ENCODE results near the gene TAT.
"Not testable (repeated sequence)": the region's sequence is repeated elsewhere in the genome, so short reads cannot be mapped to it uniquely, and the experiment has no call there.

Gene TAT

GRCh38 chr16:71618429-71618828 is 41.5 kb upstream of the TAT start:
- TF ChIP-seq CTCF (IDR thresholded peaks at IDR 0.05; ENCODE audit: insufficient read depth, low read length, poor library complexity, severe bottlenecking), result no peak
- Histone ChIP-seq H3K27me3 (replicated peaks; ENCODE audit: control insufficient read depth, insufficient read depth, low read length) (no peaks in the 10 kb centered on the region), H3K4me3 (replicated peaks; ENCODE audit: low read depth, low read length) (no peak overlapping the region), H3K36me3 (ENCODE audit: control insufficient read depth, insufficient read depth, low read length) (no peaks in the 10 kb centered on the region)
- DNase-seq (ENCODE audit: extremely low read depth, insufficient read length), result no peak

DNA sequence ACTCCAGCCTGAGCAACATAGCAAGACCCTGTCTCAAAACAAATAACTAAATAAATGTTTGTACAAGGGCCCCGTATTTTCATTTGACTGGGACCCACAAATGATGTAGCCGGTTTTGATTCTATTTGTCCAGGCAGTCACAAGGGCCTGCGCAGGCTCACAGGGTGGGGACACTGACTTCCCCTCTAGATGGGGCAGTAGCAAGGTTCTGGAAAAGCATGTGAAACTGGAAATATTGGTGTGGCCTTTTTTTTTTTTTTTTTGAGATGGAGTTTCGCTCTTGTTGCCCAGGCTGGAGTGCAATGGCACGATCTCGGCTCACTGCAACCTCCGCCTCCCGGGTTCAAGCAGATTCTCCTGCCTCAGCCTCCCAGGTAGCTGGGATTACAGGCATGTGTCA is 38.1 kb upstream of the TAT start:
- not testable (repeated sequence) for H3K36me3 ChIP-seq (ENCODE audit: control insufficient read depth, insufficient read depth, low read length); H3K4me3 ChIP-seq (replicated peaks; ENCODE audit: low read depth, low read length); H3K27me3 ChIP-seq (replicated peaks; ENCODE audit: control insufficient read depth, insufficient read depth, low read length); DNase-seq (ENCODE audit: extremely low read depth, insufficient read length)

- peak; percentile 81 for DNase-seq (ENCODE audit: extremely low read depth, insufficient read length)
- TF ChIP-seq CTCF (IDR thresholded peaks at IDR 0.05; ENCODE audit: insufficient read depth, low read length, poor library complexity, severe bottlenecking), result peak; percentile 99
- Histone ChIP-seq H3K36me3 (ENCODE audit: control insufficient read depth, insufficient read depth, low read length) (no peaks in the 10 kb centered on the region), H3K27me3 (replicated peaks; ENCODE audit: control insufficient read depth, insufficient read depth, low read length) (no peaks in the 10 kb centered on the region), H3K4me3 (replicated peaks; ENCODE audit: low read depth, low read length) (no peak overlapping the region; the same call in 1 of the 2 replicates)
Observed at GRCh38 chr16:71610936-71611871, 34.3 kb upstream of the TAT start.

DNA sequence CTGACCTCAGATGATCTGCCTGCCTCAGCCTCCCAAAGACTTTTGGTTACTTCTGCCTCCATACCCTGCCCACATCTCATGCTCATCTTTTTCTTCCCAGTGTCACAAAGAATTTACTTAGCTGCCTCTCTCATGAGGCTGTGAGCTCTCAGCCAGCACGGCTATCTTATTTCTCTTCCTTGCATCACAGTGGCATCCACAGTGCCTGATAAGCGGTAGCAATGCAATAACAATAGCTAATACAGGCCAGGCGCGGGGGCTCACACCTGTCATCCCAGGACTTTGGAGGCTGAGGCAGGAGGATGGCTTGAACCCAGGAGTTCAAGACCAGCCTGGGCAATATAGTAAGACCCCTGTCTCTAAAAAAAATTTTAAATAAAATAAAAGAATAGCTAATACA is 33.6 kb upstream of the TAT start:
- no peak for TF ChIP-seq CTCF (IDR thresholded peaks at IDR 0.05; ENCODE audit: insufficient read depth, low read length, poor library complexity, severe bottlenecking)
- Histone ChIP-seq H3K27me3 (replicated peaks; ENCODE audit: control insufficient read depth, insufficient read depth, low read length) (no peaks in the 10 kb centered on the region), H3K36me3 (ENCODE audit: control insufficient read depth, insufficient read depth, low read length) (no peaks in the 10 kb centered on the region), H3K4me3 (replicated peaks; ENCODE audit: low read depth, low read length) (no peak overlapping the region)
- DNase-seq (ENCODE audit: extremely low read depth, insufficient read length), result no peak

DNA sequence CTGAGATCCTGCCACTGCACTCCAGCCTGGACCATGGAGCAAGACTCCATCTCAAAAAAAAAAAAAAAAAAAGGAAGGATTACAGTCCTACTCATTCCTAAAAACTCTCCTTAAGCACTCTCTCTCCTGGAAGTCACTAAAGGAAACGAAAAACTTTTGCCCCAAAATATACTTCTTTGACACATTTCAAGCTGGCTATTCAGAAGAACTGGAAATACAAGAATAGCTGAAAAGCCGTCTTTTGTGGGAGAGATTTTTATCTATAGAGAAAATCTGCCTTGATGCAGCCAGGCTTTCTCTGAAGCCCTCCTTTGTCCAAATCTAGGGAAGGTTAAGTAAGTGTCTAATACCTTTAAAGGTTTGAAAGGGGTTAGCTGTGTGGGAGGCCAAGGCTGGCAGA is 32.2 kb upstream of the TAT start:
- DNase-seq (ENCODE audit: extremely low read depth, insufficient read length), result no peak
- H3K27me3 ChIP-seq (replicated peaks; ENCODE audit: control insufficient read depth, insufficient read depth, low read length), result no peaks in the 10 kb centered on the region
- no peaks in the 10 kb centered on the region for H3K36me3 ChIP-seq (ENCODE audit: control insufficient read depth, insufficient read depth, low read length)
- TF ChIP-seq CTCF (IDR thresholded peaks at IDR 0.05; ENCODE audit: insufficient read depth, low read length, poor library complexity, severe bottlenecking), result no peak
- H3K4me3 ChIP-seq (replicated peaks; ENCODE audit: low read depth, low read length), result no peak overlapping the region

GRCh38 chr16:71600822-71601221 is 23.9 kb upstream of the TAT start:
- no peaks in the 10 kb centered on the region for H3K27me3 ChIP-seq (replicated peaks; ENCODE audit: control insufficient read depth, insufficient read depth, low read length)
- H3K4me3 ChIP-seq (replicated peaks; ENCODE audit: low read depth, low read length), result no peak overlapping the region
- H3K36me3 ChIP-seq (ENCODE audit: control insufficient read depth, insufficient read depth, low read length), result no peaks in the 10 kb centered on the region
- no peak for TF ChIP-seq CTCF (IDR thresholded peaks at IDR 0.05; ENCODE audit: insufficient read depth, low read length, poor library complexity, severe bottlenecking)
- DNase-seq (ENCODE audit: extremely low read depth, insufficient read length), result no peak

DNA sequence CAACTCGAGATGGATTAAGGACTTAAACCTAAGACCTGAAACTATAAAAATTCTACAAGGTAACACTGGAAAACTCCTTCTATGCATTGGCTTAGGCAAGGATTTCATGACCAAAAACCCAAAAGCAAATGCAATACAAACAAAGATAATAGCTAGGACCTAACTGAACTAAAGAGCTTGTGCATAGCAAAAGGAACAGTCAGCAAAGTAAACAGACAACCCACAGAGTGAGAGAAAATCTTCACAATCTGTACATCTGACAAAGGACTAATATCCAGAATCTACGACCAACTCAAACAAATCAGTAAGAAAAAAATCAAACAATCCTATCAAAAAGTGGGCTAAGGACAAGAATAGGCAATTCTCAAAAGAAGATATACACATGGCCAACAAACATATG is 21.5 kb upstream of the TAT start:
- H3K4me3 ChIP-seq (replicated peaks; ENCODE audit: low read depth, low read length); DNase-seq (ENCODE audit: extremely low read depth, insufficient read length): not testable (repeated sequence)

DNA sequence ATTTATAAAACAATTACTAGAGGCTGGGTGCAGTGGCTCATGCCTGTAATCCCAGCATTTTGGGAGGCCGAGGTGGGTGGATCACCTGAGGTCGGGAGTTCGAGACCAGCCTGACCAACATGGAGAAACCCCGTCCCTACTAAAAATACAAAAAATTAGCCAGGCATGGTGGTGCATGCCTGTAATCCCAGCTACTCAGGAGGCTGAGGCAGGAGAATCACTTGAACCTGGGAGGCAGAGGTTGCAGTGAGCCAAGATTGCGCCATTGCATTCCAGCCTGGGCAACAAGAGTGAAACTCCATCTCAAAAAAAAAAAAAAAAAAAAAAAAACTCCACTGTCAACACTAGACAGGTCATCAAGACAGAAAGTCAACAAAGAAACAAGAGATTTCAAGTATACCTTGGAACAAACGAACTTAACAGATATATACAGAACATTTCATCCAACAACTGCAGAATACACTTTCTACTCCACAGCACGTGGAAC is 18.5 kb upstream of the TAT start:
- not testable (repeated sequence) for DNase-seq (ENCODE audit: extremely low read depth, insufficient read length); H3K36me3 ChIP-seq (ENCODE audit: control insufficient read depth, insufficient read depth, low read length)

More for the DNA sequence above, 21.5 kb upstream of the TAT start:
- H3K36me3 ChIP-seq (ENCODE audit: control insufficient read depth, insufficient read depth, low read length); H3K27me3 ChIP-seq (replicated peaks; ENCODE audit: control insufficient read depth, insufficient read depth, low read length): not testable (repeated sequence)

More for the DNA sequence above, 18.5 kb upstream of the TAT start:
- H3K27me3 ChIP-seq (replicated peaks; ENCODE audit: control insufficient read depth, insufficient read depth, low read length); H3K4me3 ChIP-seq (replicated peaks; ENCODE audit: low read depth, low read length): not testable (repeated sequence)

Data from GM06990 (cell line).